SK-N-MC (cell line): ENCODE measurements around the gene TCF7L2.

Source experiments
- DNase-seq: peaks from one replicate; pipeline ENCODE4 v3.0.0-alpha.2; 2011; ENCODE audit warnings: low read depth, low spot score
- H3K27ac ChIP-seq: fragments of 200-600 bp; sonication (generic); 2 replicates; pipeline ENCODE4 v1.5.1; 2016; ENCODE audit warnings: mixed run types
- H3K36me3 ChIP-seq: fragments of 200-600 bp; sonication (generic); 2 replicates; pipeline ENCODE4 v1.6.1; 2017; ENCODE audit warnings: antibody characterized with exemption, low read length, mixed read lengths; ENCODE audit not compliant: insufficient read depth
- H3K4me3 ChIP-seq: fragments of 200-600 bp; sonication (generic); 2 replicates; pipeline ENCODE4 v1.5.1; 2016
- H3K9ac ChIP-seq: fragments of 200-600 bp; sonication (generic); 2 replicates; pipeline ENCODE4 v1.8.0; 2017; ENCODE audit warnings: mixed run types, mixed read lengths; ENCODE audit not compliant: insufficient read length
- H3K9me3 ChIP-seq: fragments of 200-600 bp; sonication (generic); 2 replicates; pipeline ENCODE4 v1.6.1; 2017; ENCODE audit warnings: low read depth, mild to moderate bottlenecking, antibody characterized with exemption, low read length, moderate library complexity, mixed read lengths
- EZH2 ChIP-seq: fragments of 200-600 bp; sonication (generic); IDR thresholded peaks from one replicate; pipeline ENCODE4 v1.6.1; 2017; ENCODE audit warnings: antibody characterized with exemption
- FOXP2 ChIP-seq: optimal IDR thresholded peaks from 2 replicates; pipeline ENCODE3; 2011; ENCODE audit warnings: mild to moderate bottlenecking, moderate library complexity; ENCODE audit not compliant: insufficient read depth; ENCODE audit errors: extremely low read length, control extremely low read depth
- POLR2AphosphoS5 ChIP-seq: IDR thresholded peaks from 2 replicates; pipeline ENCODE4 v1.6.1; 2012; ENCODE audit warnings: mild to moderate bottlenecking, low read depth, low read length, borderline replicate concordance

The TCF7L2 gene

GRCh38 chr10:112989826-112990225, 39.8 kb downstream of the TCF7L2 start:
- Histone ChIP-seq H3K9ac (no peak overlapping the region), H3K4me3 (no peak overlapping the region), H3K27ac (no peak overlapping the region), H3K36me3 (no peaks in the 10 kb centered on the region), H3K9me3 (no peaks in the 10 kb centered on the region)
- TF ChIP-seq EZH2 (no peak), FOXP2 (no peak), POLR2AphosphoS5 (no peak)
- DNase-seq, result no peak

DNA sequence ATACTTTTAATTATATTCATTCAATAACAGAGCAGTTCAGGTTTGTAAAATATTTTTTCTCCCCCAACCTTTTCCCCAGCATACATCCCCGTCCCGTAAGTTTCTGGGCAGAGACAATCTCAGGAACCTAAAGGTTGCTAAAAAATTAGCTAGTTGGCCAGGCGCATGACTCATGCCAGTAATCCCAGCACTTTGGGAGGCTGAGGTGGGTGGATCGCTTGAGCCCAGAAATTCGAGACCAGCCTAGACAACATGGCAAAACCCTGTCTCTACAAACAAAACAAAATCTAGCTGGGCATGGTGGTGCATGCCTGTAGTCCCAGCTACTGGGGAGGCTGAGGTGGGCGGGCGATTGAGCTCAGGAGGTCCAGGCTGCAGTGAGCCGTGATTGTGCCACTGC, 40.2 kb downstream of the TCF7L2 start:
- H3K9ac ChIP-seq, result no peak overlapping the region
- no peaks in the 10 kb centered on the region for H3K36me3 ChIP-seq
- H3K4me3 ChIP-seq, result no peak overlapping the region
- H3K9me3 ChIP-seq, result no peaks in the 10 kb centered on the region
- H3K27ac ChIP-seq, result no peak overlapping the region
- no peak for TF ChIP-seq EZH2
- TF ChIP-seq POLR2AphosphoS5, result no peak
- no peak for TF ChIP-seq FOXP2
- no peak for DNase-seq

- TF ChIP-seq POLR2AphosphoS5 (no peak), FOXP2 (no peak), EZH2 (no peak)
- Histone ChIP-seq H3K9me3 (no peaks in the 10 kb centered on the region), H3K27ac (no peak overlapping the region), H3K36me3 (no peaks in the 10 kb centered on the region), H3K9ac (no peak overlapping the region), H3K4me3 (no peak overlapping the region)
- DNase-seq, result no peak
Measured at GRCh38 chr10:112991888-112992491, 41.9 kb downstream of the TCF7L2 start.

- no peaks in the 10 kb centered on the region for H3K9me3 ChIP-seq
- H3K27ac ChIP-seq, result no peak overlapping the region
- no peak overlapping the region for H3K4me3 ChIP-seq
- no peak for DNase-seq
- TF ChIP-seq POLR2AphosphoS5, result no peak
- no peak for TF ChIP-seq FOXP2
- no peak for TF ChIP-seq EZH2
- H3K36me3 ChIP-seq, result no peaks in the 10 kb centered on the region
- no peak overlapping the region for H3K9ac ChIP-seq
Measured at GRCh38 chr10:112996462-112996861, 46.4 kb downstream of the TCF7L2 start.

DNA sequence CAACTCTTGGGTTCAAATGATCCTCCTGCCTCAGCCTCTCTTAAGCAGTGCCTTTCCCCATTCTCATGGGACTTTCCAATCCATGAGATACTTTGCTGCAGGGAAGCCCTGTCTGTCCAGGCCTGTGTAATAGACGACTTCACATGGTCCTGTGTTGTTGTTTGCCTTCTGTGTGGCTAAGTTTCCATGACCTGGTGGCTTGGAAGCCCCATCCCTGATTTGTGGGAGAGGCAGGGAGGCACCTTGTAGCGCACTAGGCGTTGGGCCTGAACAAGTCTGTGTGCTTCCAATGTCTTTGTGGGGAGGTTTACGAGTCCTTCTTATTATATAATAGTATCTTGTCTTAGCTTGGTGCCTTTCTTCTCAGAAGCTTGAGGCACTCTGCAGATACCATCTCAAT, 49.1 kb downstream of the TCF7L2 start:
- no peaks in the 10 kb centered on the region for H3K9me3 ChIP-seq
- no peak overlapping the region for H3K4me3 ChIP-seq
- no peak for TF ChIP-seq POLR2AphosphoS5
- no peak for TF ChIP-seq EZH2
- TF ChIP-seq FOXP2, result no peak
- no peak overlapping the region for H3K27ac ChIP-seq
- H3K9ac ChIP-seq, result no peak overlapping the region
- DNase-seq, result no peak
- no peaks in the 10 kb centered on the region for H3K36me3 ChIP-seq

DNA sequence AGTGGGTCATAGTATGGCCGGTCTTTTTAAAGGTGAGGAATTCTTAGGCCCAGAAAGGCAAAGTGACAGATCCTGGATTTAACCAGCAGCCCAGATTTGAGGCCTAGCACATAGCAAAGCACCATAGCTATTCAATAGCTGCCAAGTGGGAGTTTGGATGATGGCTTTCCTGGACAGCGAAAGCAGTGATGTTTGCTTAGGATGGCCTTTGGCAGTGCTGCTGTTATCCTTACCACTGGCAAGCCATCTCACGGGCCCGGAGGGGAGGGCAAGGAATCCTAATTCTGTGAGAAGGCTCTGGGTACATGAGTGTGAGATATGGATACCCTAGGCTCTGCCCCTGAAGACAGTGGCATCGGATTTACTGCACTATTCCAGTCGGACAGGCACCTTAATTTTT, 50.4 kb downstream of the TCF7L2 start:
- no peak overlapping the region for H3K4me3 ChIP-seq
- TF ChIP-seq EZH2, result no peak
- no peak for TF ChIP-seq FOXP2
- TF ChIP-seq POLR2AphosphoS5, result no peak
- no peak for DNase-seq
- no peaks in the 10 kb centered on the region for H3K9me3 ChIP-seq
- H3K36me3 ChIP-seq, result no peaks in the 10 kb centered on the region
- no peak overlapping the region for H3K27ac ChIP-seq
- no peak overlapping the region for H3K9ac ChIP-seq

GRCh38 chr10:113000876-113001598, 51.0 kb downstream of the TCF7L2 start:
- no peaks in the 10 kb centered on the region for H3K36me3 ChIP-seq
- no peak overlapping the region for H3K9ac ChIP-seq
- no peaks in the 10 kb centered on the region for H3K9me3 ChIP-seq
- H3K27ac ChIP-seq, result no peak overlapping the region
- H3K4me3 ChIP-seq, result no peak overlapping the region
- TF ChIP-seq POLR2AphosphoS5 (no peak), FOXP2 (no peak), EZH2 (no peak)
- no peak for DNase-seq

- H3K9me3 ChIP-seq, result no peaks in the 10 kb centered on the region
- H3K4me3 ChIP-seq, result no peak overlapping the region
- no peak for TF ChIP-seq POLR2AphosphoS5
- no peak for TF ChIP-seq FOXP2
- no peak for TF ChIP-seq EZH2
- no peak overlapping the region for H3K27ac ChIP-seq
- no peaks in the 10 kb centered on the region for H3K36me3 ChIP-seq
- H3K9ac ChIP-seq, result no peak overlapping the region
- DNase-seq, result no peak
Measured at GRCh38 chr10:113001599-113002448, 51.8 kb downstream of the TCF7L2 start.
